IgD-negative memory B cell (primary cell): ENCODE data around the gene ANKRD31. TPM values are rescaled to one million over a fixed set of nuclear protein-coding genes. Genes with fewer than 3 reads are reported as not detected.

Source experiments
- H3K27ac Mint-ChIP-seq, 3 donors: one replicate each; pipeline ENCODE4 v1.8.0; 2020 to 2022; ENCODE audit warnings: mild to moderate bottlenecking in 3 of 3, mixed read lengths in 3 of 3, moderate library complexity in 1 of 3
- H3K27me3 Mint-ChIP-seq: one replicate; pipeline ENCODE4 v1.8.0; 2021; ENCODE audit warnings: mixed read lengths
- H3K36me3 Mint-ChIP-seq: one replicate; pipeline ENCODE4 v1.8.0; 2020; ENCODE audit warnings: mild to moderate bottlenecking, mixed read lengths
- H3K4me1 Mint-ChIP-seq, 3 donors: one replicate each; pipeline ENCODE4 v1.8.0; 2020 to 2022; ENCODE audit warnings: mixed read lengths in 3 of 3, mild to moderate bottlenecking in 1 of 3
- H3K4me3 Mint-ChIP-seq, 4 donors: one replicate each; pipeline ENCODE4 v1.8.0; 2020 to 2022; ENCODE audit warnings: mild to moderate bottlenecking in 4 of 4, mixed read lengths in 4 of 4, moderate library complexity in 3 of 4
- H3K9me3 Mint-ChIP-seq, 3 donors: one replicate each; pipeline ENCODE4 v1.8.0; 2020 to 2021; ENCODE audit warnings: mixed read lengths in 3 of 3, mild to moderate bottlenecking in 1 of 3
- polyA plus RNA-seq: library from polyadenylated mRNA; unstranded; fragments of 300-500 nt; fragmentation: Illumina TruSeq; gene quantifications from one replicate; pipeline ENCODE4 v1.2.3, GENCODE V29; 2021

ANKRD31 gene
- polyA plus RNA-seq, 1 donor from 2014 or later, result 0.10 TPM

DNA sequence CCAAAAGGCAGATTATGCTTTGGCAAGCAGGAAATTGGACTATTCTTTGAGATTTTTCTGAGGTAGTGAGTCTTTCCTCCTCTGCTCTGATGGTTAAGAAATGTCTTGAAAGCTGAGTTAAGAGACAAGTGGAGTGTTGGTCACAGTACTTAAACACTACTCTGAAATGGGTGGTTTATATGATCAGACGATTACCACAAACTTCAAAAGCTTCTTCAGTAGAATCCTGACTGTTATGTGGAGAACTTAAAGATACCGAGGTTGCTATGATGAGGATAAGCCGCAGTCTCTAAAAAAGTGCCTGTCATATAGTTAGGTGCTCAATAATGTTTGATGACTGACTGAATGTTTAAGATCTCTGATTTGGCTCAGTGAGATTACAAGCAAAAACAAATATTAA, 208.6 kb downstream of the ANKRD31 start:
- Mint-ChIP-seq H3K4me3 (no peak overlapping the region), H3K9me3 (no peaks in the 10 kb centered on the region), H3K27ac (no peak overlapping the region), H3K36me3 (no peaks in the 10 kb centered on the region), H3K27me3 (no peaks in the 10 kb centered on the region), H3K4me1 (no peaks in the 10 kb centered on the region)

DNA sequence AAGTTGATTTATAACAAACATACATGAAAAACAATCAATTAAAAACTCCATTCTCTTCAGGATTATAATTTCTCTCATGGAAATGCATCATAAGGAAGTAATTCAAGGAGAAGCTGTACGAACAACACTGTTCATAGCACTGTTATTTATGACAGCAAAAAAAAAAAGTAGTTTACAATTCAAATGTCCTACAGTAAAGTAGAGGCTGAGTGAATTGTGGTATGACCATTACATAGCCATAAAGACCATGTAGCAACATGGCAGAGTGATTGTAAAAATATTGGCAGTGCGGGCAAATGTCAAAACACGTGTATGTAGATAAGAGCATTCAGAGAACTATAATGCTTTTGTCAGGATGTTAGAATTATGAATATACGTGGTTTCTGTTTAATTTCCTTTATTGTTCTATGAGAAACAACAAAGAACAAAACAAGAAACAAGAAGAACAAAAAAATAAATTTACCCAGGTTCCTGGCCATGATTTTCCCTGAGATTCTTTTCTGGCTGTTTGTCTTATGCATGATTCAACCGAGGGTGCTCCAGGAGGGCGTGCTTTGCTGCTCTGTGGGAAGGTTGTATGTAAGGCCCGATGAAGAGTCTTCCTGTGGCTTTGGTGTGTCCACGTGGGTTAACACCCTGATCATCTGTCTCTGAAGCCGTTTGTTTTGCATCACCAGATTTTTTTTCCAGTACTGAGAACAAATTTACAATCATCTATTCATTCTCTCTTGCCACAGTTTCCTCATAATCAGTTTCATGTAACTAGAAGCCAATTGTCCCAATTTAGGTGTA, 213.1 kb downstream of the ANKRD31 start:
- no peaks in the 10 kb centered on the region for H3K9me3 Mint-ChIP-seq
- no peaks in the 10 kb centered on the region for H3K4me1 Mint-ChIP-seq
- no peaks in the 10 kb centered on the region for H3K36me3 Mint-ChIP-seq
- no peak overlapping the region for H3K27ac Mint-ChIP-seq
- H3K27me3 Mint-ChIP-seq, result peaks cover 2% of the 10 kb centered on the region
- no peak overlapping the region for H3K4me3 Mint-ChIP-seq

DNA sequence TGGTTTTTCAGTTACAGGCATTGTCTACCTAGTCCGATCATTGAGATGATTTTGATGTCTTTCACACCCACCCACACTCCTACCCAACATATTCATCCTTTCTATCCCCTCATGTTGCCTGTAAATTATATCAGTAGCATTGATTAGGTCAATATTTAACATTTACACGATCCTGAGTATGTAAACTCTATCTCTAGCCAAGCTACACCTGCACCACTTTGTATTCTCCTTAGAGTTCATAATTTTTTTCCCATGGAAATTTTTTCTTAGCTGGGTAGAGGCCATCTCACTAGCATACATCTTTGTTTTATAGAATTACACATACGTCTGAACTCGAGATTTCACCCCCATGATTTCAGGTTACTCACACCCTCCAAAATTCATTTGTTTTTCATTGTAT, 214.9 kb downstream of the ANKRD31 start:
- Mint-ChIP-seq H3K4me3 (no peak overlapping the region), H3K4me1 (no peaks in the 10 kb centered on the region), H3K36me3 (no peaks in the 10 kb centered on the region), H3K9me3 (no peaks in the 10 kb centered on the region), H3K27ac (no peak overlapping the region), H3K27me3 (peaks cover 4% of the 10 kb centered on the region)

DNA sequence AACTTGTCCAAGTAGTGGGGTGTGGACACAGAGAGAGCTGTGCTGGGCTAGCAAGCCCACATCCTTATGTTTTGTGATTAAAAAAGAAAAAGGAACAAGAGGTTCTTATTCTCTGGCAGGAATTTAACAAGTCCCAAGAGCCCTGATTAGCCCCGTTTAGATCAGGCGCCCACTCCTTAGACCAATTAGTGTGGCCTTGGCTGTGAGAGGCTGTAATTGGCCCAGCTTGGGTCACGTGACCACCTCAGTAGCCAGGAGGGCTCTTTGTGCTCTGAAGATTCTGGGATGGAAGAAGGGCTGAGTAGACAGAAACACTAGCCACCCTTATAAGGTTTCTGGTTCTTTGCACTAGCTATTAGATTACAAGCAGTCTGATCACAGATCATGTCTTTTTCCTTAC, 215.5 kb downstream of the ANKRD31 start:
- Mint-ChIP-seq H3K4me3 (no peak overlapping the region), H3K36me3 (no peaks in the 10 kb centered on the region), H3K4me1 (no peaks in the 10 kb centered on the region), H3K27ac (no peak overlapping the region), H3K9me3 (no peaks in the 10 kb centered on the region), H3K27me3 (peaks cover 4% of the 10 kb centered on the region)

- Mint-ChIP-seq H3K4me3 (no peak overlapping the region), H3K27me3 (peaks cover 4% of the 10 kb centered on the region), H3K27ac (peak overlapping the region in 1 of 3 donors; percentile 69), H3K36me3 (no peaks in the 10 kb centered on the region), H3K9me3 (no peaks in the 10 kb centered on the region), H3K4me1 (no peaks in the 10 kb centered on the region)
Observed at GRCh38 chr5:75020016-75020656, 216.5 kb downstream of the ANKRD31 start.

DNA sequence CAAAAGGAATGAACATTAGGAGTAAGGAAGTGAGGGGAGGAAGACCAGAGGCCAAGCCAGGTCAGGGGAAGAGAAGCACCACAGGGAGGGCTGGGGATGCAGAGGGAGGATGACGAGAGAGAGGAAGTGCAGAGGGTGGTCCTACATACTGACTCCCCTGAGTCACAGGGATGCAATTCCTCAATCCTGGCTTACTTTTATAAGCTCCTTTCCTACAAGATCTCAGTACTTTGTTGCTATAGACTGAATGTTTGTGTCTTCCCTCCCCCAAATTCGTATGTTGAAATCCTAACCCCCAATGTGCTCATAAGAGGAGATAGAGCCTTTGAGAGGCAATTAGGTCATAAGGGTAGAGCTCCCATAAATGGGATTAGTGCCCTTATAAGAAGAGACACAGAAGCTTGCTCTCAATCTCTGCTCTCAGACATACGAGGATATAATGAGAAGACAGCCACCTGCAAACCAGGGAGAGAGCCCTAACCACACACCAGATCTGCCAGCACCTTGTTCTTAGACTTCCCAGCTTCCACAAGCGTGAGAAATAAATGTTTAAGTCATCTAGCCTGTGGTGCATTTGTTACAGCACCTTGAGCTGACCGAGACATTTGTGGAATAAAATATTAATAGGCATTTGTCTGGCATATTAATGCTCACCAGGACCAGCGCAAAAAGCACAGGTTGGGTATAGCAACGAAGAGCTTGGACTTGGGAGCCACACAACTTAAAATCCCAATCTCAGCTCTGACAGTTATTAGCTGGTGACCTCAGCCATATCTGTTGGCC, 217.7 kb downstream of the ANKRD31 start:
- no peak overlapping the region for H3K4me3 Mint-ChIP-seq
- no peak overlapping the region for H3K27ac Mint-ChIP-seq
- H3K4me1 Mint-ChIP-seq, result no peaks in the 10 kb centered on the region
- H3K27me3 Mint-ChIP-seq, result peaks cover 4% of the 10 kb centered on the region
- no peaks in the 10 kb centered on the region for H3K36me3 Mint-ChIP-seq
- H3K9me3 Mint-ChIP-seq, result no peaks in the 10 kb centered on the region

Other genes starting within 250 kb of the ANKRD31 start
- gene GCNT4, start 184.3 kb downstream of the ANKRD31 start, polyA plus RNA-seq, result 0.08 TPM
- 9.0 TPM for gene HMGCR, start 100.3 kb upstream of the ANKRD31 start, polyA plus RNA-seq